Bone marrow (tissue), 2 donors: Measurements from ENCODE around the gene PIGX.

ENCODE experiments used
- DNase-seq, 2 donors: peaks; one replicate each; lab custom pipeline; 2025; lab: John Stamatoyannopoulos, UW

Gene PIGX

GRCh38 chr3:196757876-196758739, 45.9 kb downstream of the PIGX start:
- no peak for DNase-seq

DNA sequence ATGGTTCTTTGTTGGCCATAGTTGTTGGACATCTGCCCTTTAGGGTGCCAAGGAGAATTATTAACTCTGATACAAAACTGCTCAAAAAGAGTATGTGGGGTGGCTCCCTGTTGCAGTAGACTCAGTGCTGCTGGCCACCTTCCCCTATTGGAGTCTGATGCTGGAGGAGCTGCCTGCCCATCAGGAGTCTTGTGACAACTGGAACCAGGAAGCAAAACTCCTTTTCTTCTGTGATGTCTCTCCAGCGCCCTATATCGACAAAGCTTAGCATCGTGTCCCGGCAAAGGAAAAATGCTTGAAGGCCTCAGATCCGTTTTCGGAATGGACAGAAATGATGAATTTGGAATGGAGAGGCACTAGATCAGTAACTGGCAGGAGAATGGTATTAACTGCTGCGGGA, 51.0 kb downstream of the PIGX start:
- DNase-seq, result no peak

DNA sequence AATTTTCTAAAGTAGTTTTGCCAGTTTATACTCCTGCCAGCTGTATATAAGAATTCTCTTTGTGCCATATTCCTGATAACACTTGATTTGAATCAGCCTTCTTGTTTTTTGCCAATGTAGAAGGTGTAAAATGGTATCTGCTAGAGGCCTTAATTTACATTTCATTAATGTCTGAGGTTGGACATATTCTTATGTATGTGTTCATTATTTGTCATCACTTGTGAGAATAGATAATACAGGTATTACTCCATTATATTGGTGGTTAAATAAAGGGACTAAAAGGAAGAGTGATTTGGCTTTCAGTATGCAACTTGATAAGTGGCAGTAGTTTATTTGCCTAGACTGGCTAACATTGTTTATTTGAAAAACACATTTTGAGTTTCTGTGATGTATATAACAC, 53.3 kb downstream of the PIGX start:
- no peak for DNase-seq

GRCh38 chr3:196771067-196771466, 58.9 kb downstream of the PIGX start:
- DNase-seq, result no peak

DNA sequence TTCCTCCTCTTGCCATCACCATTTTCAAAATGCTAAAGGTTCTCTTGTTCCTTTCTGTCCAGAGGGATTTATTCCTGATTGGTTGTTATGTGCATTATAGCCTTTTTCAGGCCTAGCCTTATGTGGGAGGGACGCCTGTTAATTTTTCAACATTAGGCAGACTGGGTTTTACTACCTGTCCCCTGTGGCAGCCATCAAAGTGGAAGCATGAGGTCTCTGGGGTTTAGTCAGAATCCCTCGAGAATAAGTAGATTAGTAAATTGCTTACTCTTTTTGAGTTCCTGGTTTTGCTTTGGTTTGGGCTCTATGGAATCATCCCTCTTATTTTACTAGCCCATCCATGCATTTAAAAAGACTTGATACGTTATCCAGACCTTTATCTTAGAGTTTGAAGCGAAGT, 59.9 kb downstream of the PIGX start:
- DNase-seq, result no peak

- no peak for DNase-seq
These were observed 60.7 kb downstream of the PIGX start for GRCh38 chr3:196772897-196773296.

DNA sequence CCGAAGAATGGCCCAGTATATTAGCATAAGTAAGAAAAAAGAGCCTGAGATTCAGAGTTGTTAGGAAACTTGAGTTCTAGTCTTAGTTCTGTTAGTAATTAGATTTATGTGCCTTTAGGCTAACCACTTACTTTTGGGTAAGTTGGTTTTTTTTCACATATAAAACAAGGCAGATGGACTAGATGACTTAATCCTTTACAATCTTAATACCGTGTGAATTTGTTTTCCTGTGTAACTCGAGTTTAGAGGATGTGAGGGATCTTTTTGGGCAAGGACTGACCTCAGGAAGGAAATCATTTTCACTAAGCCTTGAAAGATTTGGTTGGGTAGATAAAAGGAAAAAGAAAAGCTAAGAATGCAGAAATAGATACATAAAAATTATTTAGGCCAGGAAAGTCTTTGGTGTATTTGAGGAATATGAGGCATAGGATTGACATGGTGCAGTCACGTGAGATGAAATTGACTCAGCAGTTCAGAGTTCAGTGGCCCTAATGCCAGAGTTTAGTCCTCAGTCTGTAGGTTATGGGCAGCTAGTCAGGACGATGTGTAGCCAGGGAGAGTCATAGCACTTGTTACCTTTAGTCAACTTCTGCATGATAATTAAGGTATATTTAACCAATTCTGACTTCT, 62.1 kb downstream of the PIGX start:
- peak in 1 of 2 donors; percentile 8 for DNase-seq

GRCh38 chr3:196774848-196775422, 62.8 kb downstream of the PIGX start:
- DNase-seq, result no peak

DNA sequence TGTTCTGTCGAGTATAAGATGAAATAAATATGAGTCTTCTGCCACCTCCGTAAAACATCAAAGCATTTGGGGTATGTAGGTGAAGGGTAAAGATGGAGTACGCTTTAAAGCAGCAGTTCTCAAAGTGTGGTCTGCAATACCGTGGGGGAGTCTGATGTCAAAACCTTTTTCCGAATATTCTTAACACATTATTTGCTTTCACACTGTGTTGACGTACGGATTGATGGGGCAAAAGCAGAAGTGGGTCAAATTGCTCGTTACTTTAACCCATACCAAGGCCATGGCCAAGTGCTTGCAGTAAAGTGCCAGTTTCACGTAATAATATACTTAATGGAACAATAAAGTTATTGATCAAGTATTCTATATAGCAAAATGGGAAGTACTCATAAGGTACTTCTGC, 63.8 kb downstream of the PIGX start:
- DNase-seq, result no peak

DNA sequence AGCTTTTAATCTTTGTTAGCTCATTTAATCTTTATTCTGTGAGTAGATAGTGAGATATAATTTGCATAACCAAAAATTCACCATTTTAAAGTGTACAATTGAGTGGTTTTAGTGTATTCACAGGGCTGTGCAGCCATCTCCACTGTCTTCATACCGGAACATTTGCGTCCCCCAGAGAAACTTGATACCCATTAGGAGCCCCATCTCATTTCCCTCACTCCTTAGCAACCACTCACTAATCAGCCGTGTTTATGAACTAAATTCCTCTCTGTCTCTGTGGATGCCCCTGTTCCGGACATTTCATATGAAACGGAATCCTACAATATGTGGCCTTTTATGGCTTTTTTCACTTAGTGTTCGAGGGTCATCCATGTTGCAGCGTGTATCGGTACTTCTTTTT, 65.7 kb downstream of the PIGX start:
- no peak for DNase-seq

DNA sequence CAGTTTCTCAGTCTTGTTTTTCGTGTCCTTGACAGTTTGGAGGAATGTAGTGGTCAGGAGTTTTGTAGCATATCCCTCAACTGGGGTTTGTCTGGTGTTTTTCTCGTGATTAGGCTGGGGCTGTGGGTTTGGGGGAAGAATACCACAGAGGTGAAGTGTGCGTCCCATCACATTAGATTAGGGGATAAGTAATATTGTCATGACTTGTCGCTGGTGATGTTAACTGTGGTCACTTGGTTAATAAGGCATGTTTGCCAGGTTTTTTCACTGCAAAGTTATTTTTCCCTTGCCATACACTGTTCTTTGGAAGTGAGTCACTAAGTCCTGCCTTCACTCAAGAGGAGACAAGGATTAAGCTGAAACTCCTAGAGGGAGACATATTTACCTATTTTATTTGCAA, 66.6 kb downstream of the PIGX start:
- no peak for DNase-seq

DNA sequence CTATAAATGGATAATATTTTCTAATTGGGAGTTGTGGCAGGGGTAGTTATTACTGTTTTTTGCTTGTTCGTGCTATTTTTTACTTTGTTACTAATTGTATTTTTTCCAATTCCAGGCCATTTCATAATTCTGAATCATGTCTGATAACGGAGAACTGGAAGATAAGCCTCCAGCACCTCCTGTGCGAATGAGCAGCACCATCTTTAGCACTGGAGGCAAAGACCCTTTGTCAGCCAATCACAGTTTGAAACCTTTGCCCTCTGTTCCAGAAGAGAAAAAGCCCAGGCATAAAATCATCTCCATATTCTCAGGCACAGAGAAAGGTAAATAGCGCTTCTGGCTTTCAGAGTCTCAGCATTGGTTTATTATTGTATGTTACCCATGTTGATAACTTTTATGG, 70.3 kb downstream of the PIGX start:
- DNase-seq, result no peak
